DMS153 treated with DMSO at 0.1 percent for 48 hours (cell line): ENCODE data around the gene TFB1M.
"Not testable (repeated sequence)": the region's sequence is repeated elsewhere in the genome, so short reads cannot be mapped to it uniquely, and the experiment has no call there.

Experiments used
- DNase-seq: peaks from one replicate; lab custom pipeline; 2025; ENCODE audit not compliant: unreplicated experiment; lab: John Stamatoyannopoulos, UW

The TFB1M gene

DNA sequence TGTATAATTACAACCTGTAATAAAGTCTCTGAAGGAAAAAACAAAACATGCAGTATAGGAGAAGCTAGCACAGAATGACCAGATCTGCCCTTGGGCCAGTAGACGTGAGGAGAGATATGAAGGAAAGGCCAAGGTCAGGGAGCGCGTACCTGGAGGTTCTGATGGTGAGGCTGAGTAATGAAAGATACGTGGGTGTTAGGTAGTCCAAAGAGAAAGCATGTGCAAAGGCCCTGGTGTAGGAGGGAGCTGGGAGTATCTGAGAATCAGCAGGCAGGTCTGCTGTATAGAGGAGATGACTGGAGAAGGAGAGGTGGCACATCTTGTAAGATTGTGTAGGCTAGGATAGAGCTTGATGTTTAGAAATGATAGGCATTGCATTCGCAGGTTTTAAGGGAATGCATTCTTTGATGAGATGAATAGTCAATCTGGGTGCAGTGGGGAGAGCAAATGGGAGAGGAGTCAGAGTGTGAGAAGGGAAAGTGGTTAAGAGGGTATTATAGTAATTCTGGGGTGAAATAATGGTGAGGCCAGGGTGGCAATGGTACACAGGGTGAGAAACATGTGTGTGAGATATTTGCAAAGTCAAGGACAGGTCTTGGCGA, 15.9 kb upstream of the TFB1M start:
- DNase-seq = no peak

DNA sequence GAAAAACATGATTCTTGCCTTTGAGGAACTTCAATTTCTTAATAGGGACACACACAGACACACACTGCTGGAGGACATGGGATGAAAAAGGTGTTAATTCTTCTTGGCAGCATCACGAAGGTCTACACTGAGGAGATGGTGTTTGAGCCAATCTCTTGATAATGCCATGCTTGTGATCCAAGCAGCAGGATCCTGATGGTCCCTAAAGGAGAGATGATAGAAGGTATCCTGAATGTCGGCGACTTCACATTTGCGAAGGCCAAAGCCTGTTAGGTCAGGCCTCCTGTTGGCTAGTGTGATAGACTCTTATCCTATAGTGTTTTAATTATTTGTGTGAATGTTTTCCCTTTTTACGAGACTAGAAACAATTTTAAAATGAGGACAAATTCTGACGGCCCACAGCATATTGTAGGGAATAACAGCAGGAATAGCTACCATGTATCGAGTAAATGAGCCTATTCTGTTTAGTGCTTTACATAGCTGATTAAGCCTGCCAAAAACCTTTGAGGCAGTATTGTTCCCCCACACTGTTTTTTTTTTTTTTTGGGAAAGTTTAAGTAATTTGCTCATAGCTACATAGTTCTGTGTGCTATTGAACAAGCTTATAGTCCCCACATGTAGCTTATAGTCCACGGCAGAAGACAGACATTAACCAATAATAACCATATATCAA, 15.3 kb upstream of the TFB1M start:
- DNase-seq = no peak

DNA sequence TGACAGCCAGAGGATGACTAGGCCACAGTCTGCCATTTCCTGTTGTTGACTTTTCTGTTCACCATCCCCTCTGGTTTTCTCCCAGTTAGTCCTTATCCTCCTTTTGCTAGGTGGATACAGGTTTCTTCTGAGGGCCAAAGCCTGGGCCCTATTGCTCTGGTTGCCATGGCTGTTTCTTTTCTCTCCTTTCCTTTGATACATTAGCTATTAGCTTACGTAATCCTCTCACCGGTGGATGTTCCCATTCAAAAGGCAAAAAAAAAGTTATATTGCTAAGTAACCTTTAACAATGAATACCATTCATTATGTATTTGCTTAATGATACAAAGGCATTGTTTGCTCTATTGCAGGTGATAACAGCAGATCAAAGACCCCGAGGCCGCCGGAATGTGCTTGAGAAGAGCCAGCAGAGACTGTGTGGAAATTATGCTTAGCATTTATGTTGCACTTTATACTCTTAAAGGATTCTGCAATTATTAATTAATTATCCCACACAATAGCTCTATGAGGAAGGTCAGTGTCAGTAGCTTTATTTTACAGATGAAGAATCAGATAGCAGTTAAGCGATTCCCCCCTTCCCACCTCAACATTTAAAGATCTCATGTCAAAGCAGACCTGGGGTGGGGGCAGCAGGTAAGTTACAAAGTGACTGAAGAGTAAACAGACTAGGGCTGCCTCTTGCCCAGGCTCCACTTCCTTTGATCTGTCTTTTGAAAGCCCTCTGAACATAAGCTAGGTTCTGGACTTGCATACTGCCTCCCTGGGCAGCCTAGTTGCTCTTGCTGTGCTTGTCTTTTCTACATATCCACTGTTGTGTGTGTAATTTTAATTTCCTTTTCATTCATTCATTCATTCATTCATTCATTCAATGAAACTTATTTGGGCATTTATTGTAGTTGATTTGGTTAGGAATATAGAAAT, 14.5 kb upstream of the TFB1M start:
- peak; percentile 11 for DNase-seq

DNA sequence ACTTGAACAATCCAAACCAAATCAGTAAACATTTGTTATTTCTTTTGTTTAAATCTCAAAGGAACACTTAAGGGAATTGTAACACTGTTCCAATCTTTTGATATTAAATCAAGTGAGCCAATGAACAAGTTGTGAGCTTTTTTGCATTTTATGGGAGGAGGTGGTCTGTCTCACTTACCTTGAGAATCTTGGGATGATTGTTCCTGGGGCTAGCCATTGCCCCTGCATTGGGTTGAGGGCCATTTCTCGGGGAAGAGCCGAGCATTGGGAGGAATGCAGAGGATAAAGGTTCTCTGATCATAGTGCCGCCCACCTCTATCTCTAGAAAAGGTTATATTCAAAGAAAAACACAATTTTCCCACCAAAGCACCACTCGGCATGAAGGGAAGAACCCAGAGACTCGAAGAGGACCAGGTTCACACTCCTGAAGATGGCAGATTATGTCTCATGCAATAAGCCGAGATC, 13.8 kb upstream of the TFB1M start:
- DNase-seq = no peak

- DNase-seq = peak; percentile 9
These were observed 13.2 kb upstream of the TFB1M start for GRCh38 chr6:155327326-155328073.

DNA sequence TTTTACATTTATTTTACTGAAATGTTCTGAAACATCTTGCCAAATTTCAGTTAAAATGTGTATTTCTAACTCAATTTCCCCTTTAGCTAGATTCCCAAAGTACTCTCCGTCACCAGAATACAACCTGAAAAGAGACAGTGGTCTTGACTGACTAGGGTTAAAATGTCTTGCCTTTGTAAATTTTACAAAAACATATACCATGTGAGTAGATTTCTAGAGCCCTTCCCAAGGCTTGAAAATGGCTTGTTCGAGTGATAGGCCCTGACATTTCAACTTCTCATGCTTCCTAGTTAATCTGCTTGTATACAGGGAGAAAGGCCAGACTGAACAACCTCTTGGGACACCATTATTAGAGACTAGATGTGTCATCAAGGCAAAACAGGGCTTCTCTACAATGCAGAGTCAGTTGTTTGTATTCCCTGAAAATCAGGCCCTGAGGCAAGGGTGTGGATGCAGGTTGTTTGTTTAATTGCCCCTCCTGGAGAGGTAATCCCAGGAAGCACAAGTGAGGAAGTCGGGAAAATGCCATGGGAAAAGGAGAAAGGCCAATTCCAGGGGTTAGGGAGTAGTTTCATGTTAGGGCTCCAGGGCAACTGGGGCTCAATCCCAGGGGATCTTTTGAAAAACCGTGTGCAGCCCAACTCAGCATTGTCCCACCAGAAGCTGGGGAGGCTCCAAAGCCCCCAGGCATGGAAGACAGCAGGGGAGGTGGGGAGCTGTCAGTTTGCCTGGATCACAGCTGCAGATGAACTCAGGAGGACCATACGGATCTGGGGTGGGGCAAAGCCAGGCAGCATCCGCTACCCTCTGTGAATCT, 11.6 kb upstream of the TFB1M start:
- DNase-seq = no peak

DNA sequence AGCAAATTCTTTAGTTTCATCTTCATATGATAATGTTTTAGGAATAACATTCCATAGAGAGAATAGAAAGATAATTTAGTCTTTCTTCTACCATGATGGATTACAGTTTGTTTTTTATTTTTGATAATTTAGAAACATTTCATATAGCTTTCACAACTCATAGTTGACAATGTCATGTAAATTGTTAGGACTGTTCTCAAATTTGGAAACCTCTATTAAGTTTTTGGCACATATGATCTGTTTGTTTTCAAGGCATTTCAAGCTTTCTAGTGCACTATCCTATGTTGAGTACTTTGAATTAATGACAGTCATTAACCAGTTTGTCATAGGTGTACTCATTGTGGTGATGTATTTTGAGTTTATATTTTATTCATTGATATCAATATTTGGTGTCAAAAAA, 10.7 kb upstream of the TFB1M start:
- DNase-seq = no peak

GRCh38 chr6:155324172-155324571, 9.9 kb upstream of the TFB1M start:
- no peak for DNase-seq

- DNase-seq = no peak
These were observed 5.6 kb upstream of the TFB1M start for GRCh38 chr6:155319902-155320301.

DNA sequence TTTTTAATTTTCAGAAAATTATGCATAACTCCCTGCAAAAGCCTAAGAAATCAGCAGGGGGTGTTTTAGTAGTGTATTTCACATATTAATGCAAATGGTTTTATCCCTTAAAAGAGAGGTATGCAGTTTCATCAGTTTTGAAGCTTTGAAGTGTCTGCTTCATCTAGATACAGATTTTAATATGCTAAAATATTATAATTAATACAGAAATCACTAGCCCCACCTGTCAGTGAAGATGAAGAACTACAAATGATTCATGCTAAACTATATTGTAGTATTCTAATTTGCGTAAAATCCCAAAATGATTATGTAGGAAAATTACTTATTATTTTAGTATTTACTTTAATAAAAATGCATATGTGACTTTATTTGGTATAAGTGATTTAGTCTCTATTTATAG, 2.9 kb upstream of the TFB1M start:
- DNase-seq = no peak

GRCh38 chr6:155316419-155316818, 2.1 kb upstream of the TFB1M start:
- DNase-seq = no peak

- no peak for DNase-seq
These were observed 1.2 kb upstream of the TFB1M start for GRCh38 chr6:155315516-155315871.

- peak; percentile 85 for DNase-seq
These were observed 660 bp upstream of the TFB1M start for GRCh38 chr6:155314773-155315515.

DNA sequence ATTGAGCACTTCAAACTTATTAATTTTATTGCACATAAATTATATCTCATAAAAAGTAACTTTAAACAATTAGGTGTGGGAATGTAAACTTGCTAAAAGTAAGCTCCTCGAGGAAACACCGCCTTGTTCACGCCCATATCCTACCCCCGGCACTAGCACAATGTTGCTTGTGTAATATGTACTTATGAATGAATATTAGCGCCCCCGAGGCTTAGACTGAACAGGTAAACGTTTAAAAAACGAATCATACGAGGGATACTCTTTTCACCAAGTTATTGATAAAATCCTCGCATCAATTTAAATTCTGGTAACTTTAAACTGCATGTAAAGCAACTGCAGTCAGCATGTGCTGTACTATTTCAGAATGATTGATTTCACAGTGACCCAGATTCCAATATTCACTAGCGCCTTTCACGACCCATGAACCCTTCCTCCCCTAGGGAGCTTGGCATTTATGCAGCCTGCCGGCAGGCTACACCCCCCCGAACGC, 637 bp downstream of the TFB1M start:
- DNase-seq = no peak

- not testable (repeated sequence) for DNase-seq
These were observed 1.3 kb downstream of the TFB1M start for GRCh38 chr6:155312950-155313349.

- DNase-seq = no peak
These were observed 2.7 kb downstream of the TFB1M start for GRCh38 chr6:155311583-155311982.

- DNase-seq = no peak
These were observed 3.2 kb downstream of the TFB1M start for GRCh38 chr6:155311086-155311485.

GRCh38 chr6:155310596-155310995, 3.7 kb downstream of the TFB1M start:
- no peak for DNase-seq

DNA sequence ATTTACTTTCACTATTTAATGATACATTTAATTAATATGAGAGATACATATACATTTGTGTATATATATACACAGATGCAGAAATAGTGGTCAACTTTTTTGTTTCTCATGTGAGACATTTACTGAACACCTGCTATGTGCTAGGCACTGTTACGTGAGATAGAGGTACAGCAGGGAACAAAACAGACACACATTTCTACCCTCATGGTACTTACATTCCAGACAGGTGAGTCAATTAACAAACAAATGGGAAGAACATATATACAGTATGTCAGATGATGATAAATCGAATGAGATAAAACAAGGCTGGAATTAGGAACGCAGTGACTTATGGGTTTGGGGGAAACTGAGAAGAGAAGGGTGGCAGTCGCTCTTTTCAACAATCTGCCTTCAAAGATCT, 5.1 kb downstream of the TFB1M start:
- DNase-seq = no peak

GRCh38 chr6:155306958-155307357, 7.3 kb downstream of the TFB1M start:
- DNase-seq = no peak
